GM23338 (cell line): ENCODE measurements around the gene FNDC10. TPM values are rescaled to one million over a fixed set of nuclear protein-coding genes. Genes with fewer than 3 reads are reported as not detected.

Experiments used
- ATAC-seq: fragments of 200-7000 bp; cut with Tn5 transposase; 3 replicates; pipeline ENCODE4 v1.9.1; 2020
- DNase-seq: peaks from one replicate; pipeline ENCODE4 v3.0.0-alpha.2; 2015; ENCODE audit warnings: low spot score
- H2AFZ ChIP-seq: fragments of 200-600 bp; sonication (generic); 2 replicates; pipeline ENCODE4 v1.8.0; 2016; ENCODE audit warnings: antibody characterized with exemption, mild to moderate bottlenecking, moderate library complexity
- H3F3A ChIP-seq: fragments of 200-600 bp; sonication (generic); replicated peaks from 2 replicates; pipeline ENCODE4 v1.8.0; 2017; ENCODE audit warnings: antibody characterized with exemption, mixed run types, low read depth
- H3K27ac ChIP-seq: fragments of 200-600 bp; sonication (generic); 2 replicates; pipeline ENCODE4 v1.6.1; 2016; ENCODE audit warnings: low read depth
- H3K27me3 ChIP-seq: fragments of 200-600 bp; sonication (generic); 2 replicates; pipeline ENCODE4 v1.8.0; 2016; ENCODE audit warnings: mild to moderate bottlenecking, mixed run types, moderate library complexity; ENCODE audit not compliant: insufficient read depth
- H3K36me3 ChIP-seq: fragments of 200-600 bp; sonication (generic); 2 replicates; pipeline ENCODE4 v1.8.0; 2016; ENCODE audit warnings: mild to moderate bottlenecking; ENCODE audit not compliant: insufficient read depth
- H3K4me1 ChIP-seq: fragments of 200-600 bp; sonication (generic); 2 replicates; pipeline ENCODE4 v1.8.0; 2016; ENCODE audit warnings: mild to moderate bottlenecking, moderate library complexity; ENCODE audit not compliant: insufficient read depth
- H3K4me2 ChIP-seq: fragments of 200-600 bp; sonication (generic); 2 replicates; pipeline ENCODE4 v1.7.1; 2017; ENCODE audit warnings: mixed run types
- H3K4me3 ChIP-seq: fragments of 200-600 bp; sonication (generic); 2 replicates; pipeline ENCODE4 v1.6.1; 2016; ENCODE audit warnings: mixed run types
- H3K79me2 ChIP-seq: fragments of 200-600 bp; sonication (generic); replicated peaks from 2 replicates; pipeline ENCODE4 v1.8.0; 2017; ENCODE audit warnings: mild to moderate bottlenecking; ENCODE audit not compliant: insufficient read depth
- H3K9me2 ChIP-seq: fragments of 200-600 bp; sonication (generic); 2 replicates; pipeline ENCODE4 v1.8.0; 2017; ENCODE audit not compliant: insufficient read depth
- H4K20me1 ChIP-seq: fragments of 200-600 bp; sonication (generic); replicated peaks from 2 replicates; pipeline ENCODE4 v1.8.0; 2017; ENCODE audit warnings: mild to moderate bottlenecking; ENCODE audit not compliant: insufficient read depth
- H3K27ac Mint-ChIP-seq: 2 replicates; pipeline ENCODE4 v1.8.0; 2020; ENCODE audit warnings: inconsistent platforms, mild to moderate bottlenecking, moderate library complexity, mixed read lengths
- H3K27me3 Mint-ChIP-seq: 3 replicates; pipeline ENCODE4 v1.8.0; 2022; ENCODE audit warnings: low read depth, mild to moderate bottlenecking, moderate library complexity, mixed read lengths, inconsistent platforms; ENCODE audit not compliant: insufficient read depth, poor library complexity
- H3K36me3 Mint-ChIP-seq: 3 replicates; pipeline ENCODE4 v1.8.0; 2021; ENCODE audit warnings: low read depth, mild to moderate bottlenecking, inconsistent platforms, moderate library complexity, mixed read lengths
- H3K4me1 Mint-ChIP-seq: 3 replicates; pipeline ENCODE4 v1.8.0; 2020; ENCODE audit warnings: mild to moderate bottlenecking, inconsistent platforms, mixed read lengths
- H3K4me3 Mint-ChIP-seq: 3 replicates; pipeline ENCODE4 v1.8.0; 2021; ENCODE audit warnings: moderate library complexity, mild to moderate bottlenecking, inconsistent platforms, mixed read lengths
- H3K9me3 Mint-ChIP-seq: 3 replicates; pipeline ENCODE4 v1.8.0; 2020; ENCODE audit warnings: moderate library complexity, mild to moderate bottlenecking, inconsistent platforms, mixed read lengths
- CREB1 ChIP-seq: fragments of 250-450 bp; sonication (Bioruptor Pico); IDR thresholded peaks from 2 replicates; pipeline ENCODE4 v1.5.0; 2020; ENCODE audit warnings: low read depth, mild to moderate bottlenecking, moderate library complexity
- CTCF ChIP-seq, 2 experiments: fragments of 200-600 bp in 1 of 2; sonication (generic) in 1 of 2; conservative IDR thresholded peaks; 2 replicates each; pipeline versions ENCODE4 v1.5.1 to v1.6.1; 2016 to 2017; ENCODE audit warnings: antibody characterized with exemption in 2 of 2, low read depth in 2 of 2, mild to moderate bottlenecking in 2 of 2, moderate library complexity in 1 of 2
- ETS1 ChIP-seq: IDR thresholded peaks from 2 replicates; pipeline ENCODE4 v1.6.1; 2016; ENCODE audit warnings: antibody characterized with exemption
- EZH2 ChIP-seq: fragments of 200-600 bp; sonication (generic); IDR thresholded peaks from one replicate; pipeline ENCODE4 v1.8.0; 2017; ENCODE audit warnings: antibody characterized with exemption, mild to moderate bottlenecking, low read depth; ENCODE audit not compliant: unreplicated experiment
- EZH2phosphoT487 ChIP-seq: fragments of 200-600 bp; sonication (generic); IDR thresholded peaks from one replicate; pipeline ENCODE4 v1.8.1; 2018; ENCODE audit warnings: antibody characterized with exemption; ENCODE audit not compliant: unreplicated experiment
- JUNB ChIP-seq: IDR thresholded peaks from one replicate; pipeline ENCODE4 v1.6.1; 2016; ENCODE audit warnings: antibody characterized with exemption; ENCODE audit not compliant: unreplicated experiment
- NANOG ChIP-seq: IDR thresholded peaks from 2 replicates; pipeline ENCODE4 v1.6.1; 2016; ENCODE audit warnings: antibody characterized with exemption, borderline replicate concordance
- POLR2AphosphoS5 ChIP-seq: IDR thresholded peaks from 2 replicates; pipeline ENCODE4 v1.6.1; 2016; ENCODE audit warnings: antibody characterized with exemption, low read depth
- REST ChIP-seq: IDR thresholded peaks from one replicate; pipeline ENCODE4 v1.6.1; 2018; ENCODE audit warnings: antibody characterized with exemption; ENCODE audit not compliant: unreplicated experiment
- STAT1 ChIP-seq: IDR thresholded peaks from one replicate; pipeline ENCODE4 v1.6.1; 2016; ENCODE audit warnings: antibody characterized with exemption; ENCODE audit not compliant: unreplicated experiment
- ZNF114 ChIP-seq: fragments of 250-450 bp; sonication (Bioruptor Pico); IDR thresholded peaks from 2 replicates; pipeline ENCODE4 v1.5.0; 2020; ENCODE audit warnings: mild to moderate bottlenecking, moderate library complexity
- ZNF331 ChIP-seq: fragments of 250-450 bp; sonication (Bioruptor Pico); IDR thresholded peaks from 2 replicates; pipeline ENCODE4 v1.5.0; 2020; ENCODE audit warnings: low read depth, mild to moderate bottlenecking, moderate library complexity
- ZNF462 ChIP-seq: fragments of 250-450 bp; sonication (Bioruptor Pico); IDR thresholded peaks from 2 replicates; pipeline ENCODE4 v1.5.0; 2020; ENCODE audit warnings: mild to moderate bottlenecking, moderate library complexity
- polyA plus RNA-seq: library from polyadenylated mRNA; unstranded; fragments of >200 nt; fragmentation: Nextera tagmentation; extraction: Ambion mirVana; gene quantifications from 2 replicates; pipeline ENCODE4 v1.2.1, GENCODE V29; 2016
- total RNA-seq: library from RNA; depleted of rRNA; stranded (reverse); fragments of >200 nt; shearing (Covaris generic); gene quantifications from 2 replicates; pipeline ENCODE4 v1.2.3, GENCODE V29; 2014

FNDC10 gene
- total and polyA plus RNA-seq, 2 experiments from 2014 or later: 7.7 to 15.1 TPM

- Mint-ChIP-seq H3K4me1 (peaks cover 3% of the 10 kb centered on the region), H3K9me3 (peaks cover 4% of the 10 kb centered on the region; the same call in 1 of the 3 replicates), H3K27me3 (peaks cover 15% of the 10 kb centered on the region), H3K4me3 (no peak overlapping the region), H3K27ac (no peak overlapping the region), H3K36me3 (peaks cover 5% of the 10 kb centered on the region)
- H3K9me2 ChIP-seq: no peaks in the 10 kb centered on the region
- H3K36me3 ChIP-seq: no peaks in the 10 kb centered on the region
- H3K4me2 ChIP-seq: no peak overlapping the region
- no peak for DNase-seq
- H2AFZ ChIP-seq: peak overlapping the region; percentile 95
- H3K4me1 ChIP-seq: no peaks in the 10 kb centered on the region
- no peak overlapping the region for H3K4me3 ChIP-seq
- H3F3A ChIP-seq: peaks cover 4% of the 10 kb centered on the region; the same call in 1 of the 2 replicates
- no peak for TF ChIP-seq ZNF331 (CRISPR knock-in tag)
- TF ChIP-seq EZH2phosphoT487: no peak
- no peak for TF ChIP-seq ZNF462
- TF ChIP-seq JUNB: no peak
- TF ChIP-seq STAT1: no peak
- no peak for TF ChIP-seq ZNF114
- TF ChIP-seq ETS1: no peak
- no peak for TF ChIP-seq REST
- TF ChIP-seq POLR2AphosphoS5: no peak
- TF ChIP-seq NANOG: no peak
- no peak for TF ChIP-seq CREB1 (CRISPR knock-in tag)
- no peak for TF ChIP-seq EZH2
- TF ChIP-seq CTCF (conservative IDR thresholded peaks at IDR 0.05; ENCODE audit: low read depth in 2 of 2): no peak
- no peak for ATAC-seq
- peaks cover 8% of the 10 kb centered on the region for H3K79me2 ChIP-seq
- no peaks in the 10 kb centered on the region; the same call in 1 of the 2 replicates for H4K20me1 ChIP-seq
- H3K27me3 ChIP-seq: no peaks in the 10 kb centered on the region
- H3K27ac ChIP-seq: no peak overlapping the region
Observed at GRCh38 chr1:1578371-1578940, 21.5 kb downstream of the FNDC10 start.
